Esophagus squamous epithelium (tissue), 4 donors: ENCODE results near the gene RHBDL3.

Experiments used
- POLR2A ChIP-seq, 4 donors: fragments of 450-650 bp; IDR thresholded peaks; one replicate each; pipeline ENCODE4 v1.6.1; 2017; ENCODE audit warnings: antibody characterized with exemption in 4 of 4, mild to moderate bottlenecking in 4 of 4, moderate library complexity in 3 of 4
- TF ChIP-seq, protein P1 (sequence below), 6 experiments: fragments of 450-650 bp in 4 of 6; fragments of 200-600 bp in 2 of 6; sonication (generic) in 2 of 6; IDR thresholded peaks; one replicate each; pipeline ENCODE4 v1.5.1; 2016 to 2019; ENCODE audit warnings: antibody characterized with exemption in 6 of 6, mild to moderate bottlenecking in 4 of 6, moderate library complexity in 4 of 6

DNA sequence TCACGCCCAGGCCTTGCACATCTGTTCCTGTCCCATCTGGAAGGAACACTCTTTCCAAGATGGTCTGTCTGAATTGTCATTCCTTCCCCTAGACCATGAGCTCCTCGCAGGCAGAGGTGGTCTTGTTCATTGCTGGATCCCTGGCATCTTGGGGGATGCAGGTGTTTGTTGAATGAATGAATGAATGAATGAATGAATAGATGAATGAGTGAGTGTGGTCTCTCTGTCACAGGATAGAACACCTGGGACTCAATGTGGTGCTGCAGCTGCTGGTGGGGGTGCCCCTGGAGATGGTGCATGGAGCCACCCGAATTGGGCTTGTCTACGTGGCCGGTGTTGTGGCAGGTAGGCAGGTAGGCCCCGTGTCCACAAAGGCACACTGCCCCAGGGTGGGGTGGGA, 32.2 kb downstream of the RHBDL3 start:
- TF ChIP-seq, protein P1, sequence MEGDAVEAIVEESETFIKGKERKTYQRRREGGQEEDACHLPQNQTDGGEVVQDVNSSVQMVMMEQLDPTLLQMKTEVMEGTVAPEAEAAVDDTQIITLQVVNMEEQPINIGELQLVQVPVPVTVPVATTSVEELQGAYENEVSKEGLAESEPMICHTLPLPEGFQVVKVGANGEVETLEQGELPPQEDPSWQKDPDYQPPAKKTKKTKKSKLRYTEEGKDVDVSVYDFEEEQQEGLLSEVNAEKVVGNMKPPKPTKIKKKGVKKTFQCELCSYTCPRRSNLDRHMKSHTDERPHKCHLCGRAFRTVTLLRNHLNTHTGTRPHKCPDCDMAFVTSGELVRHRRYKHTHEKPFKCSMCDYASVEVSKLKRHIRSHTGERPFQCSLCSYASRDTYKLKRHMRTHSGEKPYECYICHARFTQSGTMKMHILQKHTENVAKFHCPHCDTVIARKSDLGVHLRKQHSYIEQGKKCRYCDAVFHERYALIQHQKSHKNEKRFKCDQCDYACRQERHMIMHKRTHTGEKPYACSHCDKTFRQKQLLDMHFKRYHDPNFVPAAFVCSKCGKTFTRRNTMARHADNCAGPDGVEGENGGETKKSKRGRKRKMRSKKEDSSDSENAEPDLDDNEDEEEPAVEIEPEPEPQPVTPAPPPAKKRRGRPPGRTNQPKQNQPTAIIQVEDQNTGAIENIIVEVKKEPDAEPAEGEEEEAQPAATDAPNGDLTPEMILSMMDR (IDR thresholded peaks at IDR 0.05), result no peak
- TF ChIP-seq POLR2A (IDR thresholded peaks at IDR 0.05), result no peak
